ENCODE data around the gene PRADC1. TPM values are rescaled to one million over a fixed set of nuclear protein-coding genes. Genes with fewer than 3 reads are reported as not detected.

PRADC1 gene
- total and polyA plus RNA-seq, 2 donors (not counting 3 experiments of a cell fraction or from before 2014, with no cell fraction given): 19.6 to 32.7 TPM

DNA sequence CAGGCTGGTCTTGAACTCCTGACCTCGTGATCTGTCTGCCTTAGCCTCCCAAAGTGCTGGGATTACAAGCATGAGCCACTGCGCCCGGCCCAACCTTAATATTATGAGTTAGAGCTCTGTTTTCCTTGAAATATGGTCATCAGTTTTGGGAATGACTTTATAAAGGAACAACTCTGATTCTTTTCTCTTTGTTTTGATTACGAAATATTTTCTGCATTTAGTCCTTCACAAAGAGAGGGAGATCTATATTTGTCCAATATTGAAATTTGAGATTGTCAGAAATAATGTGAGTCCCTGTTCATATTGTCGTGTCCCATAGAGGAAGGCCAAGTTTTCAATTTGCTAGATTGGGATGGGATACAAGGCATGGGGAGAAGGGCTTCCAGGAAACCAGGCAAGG, 15.9 kb downstream of the PRADC1 start:
- Histone ChIP-seq H3K36me3 (ENCODE audit: control insufficient read depth in 2 of 2, extremely low read depth in 1 of 2, insufficient read depth in 2 of 2, low read length in 2 of 2) (peaks cover 2 to 4% of the 10 kb centered on the region in 2 experiments), H4K20me1 (replicated peaks; ENCODE audit: control insufficient read depth, extremely low read depth, insufficient read depth, low read length) (no peaks in the 10 kb centered on the region), H3K9me1 (replicated peaks; ENCODE audit: control insufficient read depth, extremely low read depth, insufficient read depth, low read length) (no peaks in the 10 kb centered on the region), H3K9me3 (replicated peaks; ENCODE audit: control insufficient read depth, insufficient read depth, low read length) (no peaks in the 10 kb centered on the region), H3K27me3 (ENCODE audit: control insufficient read depth in 2 of 2, insufficient read depth in 2 of 2, low read length in 2 of 2) (no peaks in the 10 kb centered on the region), H3K9ac (replicated peaks; ENCODE audit: extremely low read depth, insufficient read depth, low read length) (no peak overlapping the region), H3K4me3 (replicated peaks in 1 of 3; ENCODE audit: insufficient read depth in 1 of 3, low read depth in 1 of 3, low read length in 3 of 3) (no peak overlapping the region), H3K4me2 (ENCODE audit: insufficient read depth, low read length) (no peak overlapping the region), H3K27ac (ENCODE audit: insufficient read depth, low read depth, low read length) (no peak overlapping the region), H2AFZ (ENCODE audit: low read depth, low read length) (no peak overlapping the region), H3K79me2 (ENCODE audit: control insufficient read depth, insufficient read depth, low read length) (peaks cover 16% of the 10 kb centered on the region), H3K4me1 (ENCODE audit: control insufficient read depth, extremely low read depth, insufficient read depth, low read length) (peaks cover 9% of the 10 kb centered on the region)
- ChIA-PET CTCF (interaction anchor here (1.0 kb wide), 2 partner anchors 10 to 329 kb away, joined by 3 read pairs; no protein-coding TSS in a partner anchor), POLR2A (no interaction called here)
- DNase-seq (ENCODE audit: low read depth, low spot score) (no peak), FAIRE-seq (no peak)
- dilution Hi-C loops (cut with MboI; ENCODE audit: extremely low pct_ligation_motif_present, low sequenced_read_pairs): no loop called here
- no peak for TF ChIP-seq GATA2 (IDR thresholded peaks at IDR 0.05; ENCODE audit: insufficient read depth, insufficient read length, low read depth, low read length)
- TF ChIP-seq FOS (IDR thresholded peaks at IDR 0.05; ENCODE audit: borderline replicate concordance, insufficient read depth, low read length): no peak
- TF ChIP-seq, protein P1, sequence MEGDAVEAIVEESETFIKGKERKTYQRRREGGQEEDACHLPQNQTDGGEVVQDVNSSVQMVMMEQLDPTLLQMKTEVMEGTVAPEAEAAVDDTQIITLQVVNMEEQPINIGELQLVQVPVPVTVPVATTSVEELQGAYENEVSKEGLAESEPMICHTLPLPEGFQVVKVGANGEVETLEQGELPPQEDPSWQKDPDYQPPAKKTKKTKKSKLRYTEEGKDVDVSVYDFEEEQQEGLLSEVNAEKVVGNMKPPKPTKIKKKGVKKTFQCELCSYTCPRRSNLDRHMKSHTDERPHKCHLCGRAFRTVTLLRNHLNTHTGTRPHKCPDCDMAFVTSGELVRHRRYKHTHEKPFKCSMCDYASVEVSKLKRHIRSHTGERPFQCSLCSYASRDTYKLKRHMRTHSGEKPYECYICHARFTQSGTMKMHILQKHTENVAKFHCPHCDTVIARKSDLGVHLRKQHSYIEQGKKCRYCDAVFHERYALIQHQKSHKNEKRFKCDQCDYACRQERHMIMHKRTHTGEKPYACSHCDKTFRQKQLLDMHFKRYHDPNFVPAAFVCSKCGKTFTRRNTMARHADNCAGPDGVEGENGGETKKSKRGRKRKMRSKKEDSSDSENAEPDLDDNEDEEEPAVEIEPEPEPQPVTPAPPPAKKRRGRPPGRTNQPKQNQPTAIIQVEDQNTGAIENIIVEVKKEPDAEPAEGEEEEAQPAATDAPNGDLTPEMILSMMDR (IDR thresholded peaks at IDR 0.05; ENCODE audit: extremely low read depth in 1 of 2, insufficient read depth in 1 of 2, low read depth in 1 of 2, low read length in 2 of 2): no peak
- TF ChIP-seq, protein P2, sequence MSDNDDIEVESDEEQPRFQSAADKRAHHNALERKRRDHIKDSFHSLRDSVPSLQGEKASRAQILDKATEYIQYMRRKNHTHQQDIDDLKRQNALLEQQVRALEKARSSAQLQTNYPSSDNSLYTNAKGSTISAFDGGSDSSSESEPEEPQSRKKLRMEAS (IDR thresholded peaks at IDR 0.05; ENCODE audit: insufficient read depth, insufficient read length): no peak
- TF ChIP-seq MYC (IDR thresholded peaks at IDR 0.05; ENCODE audit: low read depth, low read length): no peak
- BruUV-seq (replicated peaks): no TSS peak
- intact Hi-C loops (cut with micrococcal nuclease): no loop called here

DNA sequence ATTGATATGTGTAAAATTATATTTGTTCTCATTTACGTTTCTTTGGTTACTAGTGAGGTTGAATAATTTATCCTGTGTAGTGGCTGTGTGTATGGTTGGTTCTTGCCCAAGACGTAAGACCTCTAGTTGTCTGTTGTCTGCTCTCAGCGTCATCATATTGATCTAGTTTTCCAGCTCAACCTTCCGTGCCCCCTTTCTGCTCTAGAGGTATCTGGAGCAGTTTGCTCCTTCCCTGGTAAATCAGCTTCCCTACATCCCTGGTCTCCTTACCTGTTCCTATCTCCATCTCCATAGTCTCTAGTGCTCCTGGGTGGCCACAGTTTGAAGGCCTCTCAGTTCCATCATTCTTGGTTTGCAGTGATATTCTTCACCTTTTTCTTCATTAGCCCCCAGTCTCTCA, 17.8 kb downstream of the PRADC1 start:
- H3K4me2 ChIP-seq (ENCODE audit: insufficient read depth, low read length): peak overlapping the region; percentile 90
- H3K79me2 ChIP-seq (ENCODE audit: control insufficient read depth, insufficient read depth, low read length): peaks cover 16% of the 10 kb centered on the region
- H3K9ac ChIP-seq (replicated peaks; ENCODE audit: extremely low read depth, insufficient read depth, low read length): peak overlapping the region; percentile 86
- H3K27me3 ChIP-seq (ENCODE audit: control insufficient read depth in 2 of 2, insufficient read depth in 2 of 2, low read length in 2 of 2): no peaks in the 10 kb centered on the region
- H4K20me1 ChIP-seq (replicated peaks; ENCODE audit: control insufficient read depth, extremely low read depth, insufficient read depth, low read length): no peaks in the 10 kb centered on the region
- BruUV-seq (replicated peaks): TSS peak; percentile 37
- CTCF ChIA-PET: interaction anchor here (0.6 to 1.1 kb wide), 4 partner anchors 38 to 322 kb away, joined by 3 to 4 read pairs (median 3); no protein-coding TSS in a partner anchor
- H3K4me1 ChIP-seq (ENCODE audit: control insufficient read depth, extremely low read depth, insufficient read depth, low read length): peaks cover 9% of the 10 kb centered on the region
- dilution Hi-C loops (cut with MboI; ENCODE audit: extremely low pct_ligation_motif_present, low sequenced_read_pairs) (no loop called here), intact Hi-C loops (cut with micrococcal nuclease) (no loop called here)
- FAIRE-seq (no peak), DNase-seq (ENCODE audit: low read depth, low spot score) (no peak)
- H3K4me3 ChIP-seq (replicated peaks in 1 of 3; ENCODE audit: insufficient read depth in 1 of 3, low read depth in 1 of 3, low read length in 3 of 3): peak overlapping the region in 1 of 3 experiments; percentile 87
- POLR2A ChIA-PET: no interaction called here
- no peak overlapping the region for H2AFZ ChIP-seq (ENCODE audit: low read depth, low read length)
- no peaks in the 10 kb centered on the region for H3K9me3 ChIP-seq (replicated peaks; ENCODE audit: control insufficient read depth, insufficient read depth, low read length)
- no peaks in the 10 kb centered on the region for H3K9me1 ChIP-seq (replicated peaks; ENCODE audit: control insufficient read depth, extremely low read depth, insufficient read depth, low read length)
- H3K36me3 ChIP-seq (ENCODE audit: control insufficient read depth in 2 of 2, extremely low read depth in 1 of 2, insufficient read depth in 2 of 2, low read length in 2 of 2): peaks cover 0 to 2% of the 10 kb centered on the region in 2 experiments
- no peak for TF ChIP-seq POLR2A (IDR thresholded peaks at IDR 0.05; ENCODE audit: low read depth, low read length)
- H3K27ac ChIP-seq (ENCODE audit: insufficient read depth, low read depth, low read length): peak overlapping the region; percentile 70
